A549 (cell line): ENCODE data around the gene CLEC16A.

Experiments
- CEBPB ChIP-seq, 2 experiments: fragments of >200 bp in 1 of 2; sonication (Bioruptor Twin) in 1 of 2; formaldehyde crosslinking in 1 of 2; IDR thresholded peaks; 2 replicates each; pipeline ENCODE4 v1.6.1; 2012 to 2016
- CHD2 ChIP-seq: fragments of 150-350 bp; IDR thresholded peaks from 2 replicates; pipeline ENCODE4 v1.6.1; 2014; ENCODE audit warnings: low read length; ENCODE audit not compliant: partially characterized antibody
- JUN ChIP-seq, 2 experiments: fragments of >200 bp; sonication (Bioruptor Twin); formaldehyde crosslinking; IDR thresholded peaks; 2 replicates in 1 of 2; 3 replicates in 1 of 2; pipeline ENCODE4 v1.6.1; 2016 to 2017
- JUNB ChIP-seq: fragments of >200 bp; sonication (Bioruptor Twin); formaldehyde crosslinking; IDR thresholded peaks from 2 replicates; pipeline ENCODE4 v1.6.1; 2016
- KDM1A ChIP-seq: fragments of 200-600 bp; sonication (generic); IDR thresholded peaks from 2 replicates; pipeline ENCODE4 v1.6.1; 2016; ENCODE audit warnings: low read depth, mild to moderate bottlenecking
- POLR2A ChIP-seq: IDR thresholded peaks from 2 replicates; pipeline ENCODE4 v1.6.1; 2012; ENCODE audit warnings: mild to moderate bottlenecking, low read length
- RAD21 ChIP-seq, 2 experiments: fragments of >200 bp in 1 of 2; sonication (Bioruptor Twin) in 1 of 2; formaldehyde crosslinking in 1 of 2; IDR thresholded peaks in 1 of 2; conservative IDR thresholded peaks in 1 of 2; 2 replicates in 1 of 2; 3 replicates in 1 of 2; pipeline ENCODE4 v1.6.1; 2012 to 2018; ENCODE audit warnings: inconsistent platforms in 1 of 2
- TF ChIP-seq, protein P1 (sequence below): fragments of >200 bp; sonication (Bioruptor Twin); formaldehyde crosslinking; IDR thresholded peaks from 3 replicates; pipeline ENCODE4 v1.5.1; 2016

DNA sequence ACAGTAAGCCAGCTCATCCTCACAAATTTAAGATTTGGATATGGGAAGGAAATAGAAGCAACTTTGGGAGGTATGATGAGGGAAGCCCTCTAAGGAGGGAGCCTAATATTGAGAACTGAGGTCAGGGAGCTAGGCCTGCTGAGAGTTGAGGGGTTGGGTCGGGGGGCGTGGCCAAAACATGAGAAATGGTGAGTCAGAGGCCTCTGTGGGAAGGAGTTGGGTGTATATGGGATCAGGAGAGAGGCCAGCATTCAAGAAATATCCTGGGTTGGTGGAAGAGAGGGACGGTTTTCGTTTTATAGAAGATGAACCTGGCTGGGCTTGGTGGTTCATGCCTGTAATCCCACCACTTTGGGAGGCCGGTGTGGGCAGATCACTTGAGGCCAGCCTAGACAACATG is 48.4 kb downstream of the CLEC16A start:
- TF ChIP-seq JUN (IDR thresholded peaks at IDR 0.05) (no peak), JUNB (no peak), KDM1A (no peak), POLR2A (no peak), CEBPB (IDR thresholded peaks at IDR 0.05) (no peak), CHD2 (no peak), RAD21 (conservative IDR thresholded peaks at IDR 0.05 in 1 of 2, IDR thresholded peaks at IDR 0.05 in 1 of 2) (no peak)
- TF ChIP-seq, protein P1, sequence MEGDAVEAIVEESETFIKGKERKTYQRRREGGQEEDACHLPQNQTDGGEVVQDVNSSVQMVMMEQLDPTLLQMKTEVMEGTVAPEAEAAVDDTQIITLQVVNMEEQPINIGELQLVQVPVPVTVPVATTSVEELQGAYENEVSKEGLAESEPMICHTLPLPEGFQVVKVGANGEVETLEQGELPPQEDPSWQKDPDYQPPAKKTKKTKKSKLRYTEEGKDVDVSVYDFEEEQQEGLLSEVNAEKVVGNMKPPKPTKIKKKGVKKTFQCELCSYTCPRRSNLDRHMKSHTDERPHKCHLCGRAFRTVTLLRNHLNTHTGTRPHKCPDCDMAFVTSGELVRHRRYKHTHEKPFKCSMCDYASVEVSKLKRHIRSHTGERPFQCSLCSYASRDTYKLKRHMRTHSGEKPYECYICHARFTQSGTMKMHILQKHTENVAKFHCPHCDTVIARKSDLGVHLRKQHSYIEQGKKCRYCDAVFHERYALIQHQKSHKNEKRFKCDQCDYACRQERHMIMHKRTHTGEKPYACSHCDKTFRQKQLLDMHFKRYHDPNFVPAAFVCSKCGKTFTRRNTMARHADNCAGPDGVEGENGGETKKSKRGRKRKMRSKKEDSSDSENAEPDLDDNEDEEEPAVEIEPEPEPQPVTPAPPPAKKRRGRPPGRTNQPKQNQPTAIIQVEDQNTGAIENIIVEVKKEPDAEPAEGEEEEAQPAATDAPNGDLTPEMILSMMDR, result no peak
